SK-N-SH treated with all-trans-retinoic acid at 6 μM for 48 hours (cell line): ENCODE data around the gene INTS15.

Experiments used
- ATAC-seq: fragments of 200-7000 bp; cut with Tn5 transposase; 3 replicates; pipeline ENCODE4 v1.9.1; 2020; ENCODE audit warnings: mild to moderate bottlenecking, moderate library complexity
- ARNTL ChIP-seq: fragments of 450-650 bp; formaldehyde crosslinking; IDR thresholded peaks from 2 replicates; pipeline ENCODE4 v1.5.0; 2020; ENCODE audit warnings: low read depth, mild to moderate bottlenecking, moderate library complexity, borderline replicate concordance
- BACH2 ChIP-seq: fragments of 250-450 bp; sonication (Bioruptor Pico); IDR thresholded peaks from 2 replicates; pipeline ENCODE4 v1.9.0; 2021; ENCODE audit warnings: mild to moderate bottlenecking, borderline replicate concordance
- CSDC2 ChIP-seq: fragments of 250-450 bp; sonication (Bioruptor Pico); IDR thresholded peaks from 2 replicates; pipeline ENCODE4 v1.5.0; 2020; ENCODE audit warnings: mild to moderate bottlenecking, moderate library complexity
- ESRRG ChIP-seq: fragments of 250-450 bp; sonication (Bioruptor Pico); IDR thresholded peaks from 2 replicates; pipeline ENCODE4 v1.6.1; 2021; ENCODE audit warnings: mild to moderate bottlenecking
- GLIS3 ChIP-seq: fragments of 250-450 bp; sonication (Bioruptor Pico); IDR thresholded peaks from 2 replicates; pipeline ENCODE4 v1.5.0; 2020; ENCODE audit warnings: mild to moderate bottlenecking, moderate library complexity
- ISL1 ChIP-seq: fragments of 250-450 bp; sonication (Bioruptor Pico); IDR thresholded peaks from 2 replicates; pipeline ENCODE4 v2.1.2; 2022; ENCODE audit warnings: mild to moderate bottlenecking, moderate library complexity
- OSR1 ChIP-seq: fragments of 250-450 bp; sonication (Bioruptor Pico); IDR thresholded peaks from 2 replicates; pipeline ENCODE4 v1.8.0; 2022; ENCODE audit warnings: moderate library complexity, mild to moderate bottlenecking, inconsistent platforms
- PATZ1 ChIP-seq: fragments of 250-450 bp; sonication (Bioruptor Pico); IDR thresholded peaks from 2 replicates; pipeline ENCODE4 v1.8.0; 2020; ENCODE audit warnings: mild to moderate bottlenecking, moderate library complexity, borderline replicate concordance
- POU6F1 ChIP-seq: fragments of 250-450 bp; sonication (Bioruptor Pico); IDR thresholded peaks from 2 replicates; pipeline ENCODE4 v1.8.0; 2021; ENCODE audit warnings: low read depth, mild to moderate bottlenecking, moderate library complexity, borderline replicate concordance
- PPARA ChIP-seq: fragments of 250-450 bp; sonication (Bioruptor Pico); IDR thresholded peaks from 2 replicates; pipeline ENCODE4 v1.5.0; 2020; ENCODE audit warnings: mild to moderate bottlenecking, borderline replicate concordance
- RARB ChIP-seq: fragments of 250-450 bp; sonication (Bioruptor Pico); IDR thresholded peaks from 2 replicates; pipeline ENCODE4 v1.8.0; 2021; ENCODE audit warnings: mild to moderate bottlenecking, moderate library complexity
- SNAI2 ChIP-seq: fragments of 250-450 bp; sonication (Bioruptor Pico); IDR thresholded peaks from 2 replicates; pipeline ENCODE4 v1.5.0; 2020; ENCODE audit warnings: mild to moderate bottlenecking, moderate library complexity
- TCF4 ChIP-seq: fragments of 250-450 bp; sonication (Bioruptor Pico); IDR thresholded peaks from 2 replicates; pipeline ENCODE4 v1.8.0; 2021; ENCODE audit warnings: mild to moderate bottlenecking, moderate library complexity, borderline replicate concordance
- TOX ChIP-seq: fragments of 250-450 bp; sonication (Bioruptor Pico); IDR thresholded peaks from 2 replicates; pipeline ENCODE4 v1.8.0; 2021; ENCODE audit warnings: mild to moderate bottlenecking, moderate library complexity, borderline replicate concordance
- TSHZ2 ChIP-seq: fragments of 250-450 bp; sonication (Bioruptor Pico); IDR thresholded peaks from 2 replicates; pipeline ENCODE4 v1.5.0; 2020; ENCODE audit warnings: mild to moderate bottlenecking, moderate library complexity
- ZFP3 ChIP-seq: fragments of 250-450 bp; sonication (Bioruptor Pico); IDR thresholded peaks from 2 replicates; pipeline ENCODE4 v1.5.0; 2020; ENCODE audit warnings: mild to moderate bottlenecking, moderate library complexity
- ZFP30 ChIP-seq: fragments of 450-650 bp; formaldehyde crosslinking; IDR thresholded peaks from 2 replicates; pipeline ENCODE4 v1.5.0; 2022; ENCODE audit warnings: mild to moderate bottlenecking, moderate library complexity
- ZNF565 ChIP-seq: fragments of 450-650 bp; formaldehyde crosslinking; conservative IDR thresholded peaks from 2 replicates; pipeline ENCODE4 v1.5.0; 2020; ENCODE audit warnings: low read depth, mild to moderate bottlenecking, moderate library complexity
- ZNF70 ChIP-seq: fragments of 450-650 bp; formaldehyde crosslinking; IDR thresholded peaks from 2 replicates; pipeline ENCODE4 v1.5.0; 2020; ENCODE audit warnings: mild to moderate bottlenecking, moderate library complexity
- ZNF8 ChIP-seq: fragments of 450-650 bp; formaldehyde crosslinking; IDR thresholded peaks from 2 replicates; pipeline ENCODE4 v1.5.0; 2020; ENCODE audit warnings: mild to moderate bottlenecking, moderate library complexity
- TF ChIP-seq, protein P1 (sequence below): fragments of 250-450 bp; sonication (Bioruptor Pico); IDR thresholded peaks from 2 replicates; pipeline ENCODE4 v1.5.1; 2020; ENCODE audit warnings: low read depth, mild to moderate bottlenecking, moderate library complexity
- TF ChIP-seq, protein P2 (sequence below): fragments of 250-450 bp; sonication (Bioruptor Pico); IDR thresholded peaks from 2 replicates; pipeline ENCODE4 v1.5.1; 2021; ENCODE audit warnings: mild to moderate bottlenecking, moderate library complexity

INTS15 gene

DNA sequence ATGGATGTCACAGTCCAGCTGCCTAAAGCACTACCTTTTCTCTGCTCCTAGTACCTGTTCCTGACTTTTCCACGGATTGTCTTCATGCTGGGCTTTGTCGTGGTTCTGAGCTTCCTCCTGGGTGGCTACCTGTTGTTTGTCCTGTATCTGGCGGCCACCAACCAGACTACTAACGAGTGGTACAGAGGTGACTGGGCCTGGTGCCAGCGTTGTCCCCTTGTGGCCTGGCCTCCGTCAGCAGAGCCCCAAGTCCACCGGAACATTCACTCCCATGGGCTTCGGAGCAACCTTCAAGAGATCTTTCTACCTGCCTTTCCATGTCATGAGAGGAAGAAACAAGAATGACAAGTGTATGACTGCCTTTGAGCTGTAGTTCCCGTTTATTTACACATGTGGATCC is 1.3 kb upstream of the INTS15 start:
- ATAC-seq = no peak
- TF ChIP-seq ZNF565 (CRISPR knock-in tag) (no peak), POU6F1 (CRISPR knock-in tag) (no peak), GLIS3 (no peak), ZNF70 (CRISPR knock-in tag) (no peak), RARB (CRISPR knock-in tag) (no peak), BACH2 (CRISPR knock-in tag) (no peak), TOX (CRISPR knock-in tag) (no peak), ARNTL (CRISPR knock-in tag) (no peak)
- TF ChIP-seq, protein P1, sequence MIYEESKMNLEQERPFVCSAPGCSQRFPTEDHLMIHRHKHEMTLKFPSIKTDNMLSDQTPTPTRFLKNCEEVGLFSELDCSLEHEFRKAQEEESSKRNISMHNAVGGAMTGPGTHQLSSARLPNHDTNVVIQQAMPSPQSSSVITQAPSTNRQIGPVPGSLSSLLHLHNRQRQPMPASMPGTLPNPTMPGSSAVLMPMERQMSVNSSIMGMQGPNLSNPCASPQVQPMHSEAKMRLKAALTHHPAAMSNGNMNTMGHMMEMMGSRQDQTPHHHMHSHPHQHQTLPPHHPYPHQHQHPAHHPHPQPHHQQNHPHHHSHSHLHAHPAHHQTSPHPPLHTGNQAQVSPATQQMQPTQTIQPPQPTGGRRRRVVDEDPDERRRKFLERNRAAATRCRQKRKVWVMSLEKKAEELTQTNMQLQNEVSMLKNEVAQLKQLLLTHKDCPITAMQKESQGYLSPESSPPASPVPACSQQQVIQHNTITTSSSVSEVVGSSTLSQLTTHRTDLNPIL (CRISPR knock-in tag) = no peak

- no peak for ATAC-seq
- TF ChIP-seq GLIS3 = 0 out of 2 replicates have a peak, but pooled peaks have one; percentile 11
- TF ChIP-seq ISL1 (CRISPR knock-in tag) = no peak
- TF ChIP-seq ESRRG (CRISPR knock-in tag) = peak; percentile 77; the same call in 1 of the 2 replicates
- TF ChIP-seq, all 23 proteins: peak for 2
Measured at GRCh38 chr7:6589151-6589828, 531 bp upstream of the INTS15 start.

DNA sequence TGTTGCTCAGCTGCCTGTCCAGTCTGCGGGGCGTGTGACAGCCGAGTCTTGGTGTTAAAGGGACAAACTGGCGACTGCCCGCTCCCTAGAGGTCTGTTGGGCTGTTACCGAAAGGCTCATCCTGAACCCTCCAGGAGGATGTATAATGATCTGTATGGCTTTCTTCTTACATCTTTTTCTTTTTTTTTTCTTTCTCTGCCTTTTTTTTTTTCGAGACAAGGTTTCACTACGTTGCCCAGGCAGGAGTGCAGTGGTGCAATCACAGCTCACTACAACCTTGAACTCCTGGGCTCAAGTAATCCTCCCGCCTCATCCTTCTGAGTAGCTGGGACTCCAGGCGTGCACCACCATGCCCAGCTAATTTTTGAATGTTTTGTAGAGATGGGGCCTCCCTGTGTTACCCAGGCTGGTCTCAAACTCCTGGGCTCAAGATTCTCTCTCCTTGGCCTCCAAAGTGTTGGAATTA is 857 bp downstream of the INTS15 start:
- TF ChIP-seq TCF4 (CRISPR knock-in tag) (no peak), ESRRG (CRISPR knock-in tag) (no peak), TOX (CRISPR knock-in tag) (no peak), ZFP30 (CRISPR knock-in tag) (no peak), PPARA (CRISPR knock-in tag) (no peak), ISL1 (CRISPR knock-in tag) (no peak), BACH2 (CRISPR knock-in tag) (no peak), GLIS3 (no peak), PATZ1 (CRISPR knock-in tag) (no peak), ZNF70 (CRISPR knock-in tag) (no peak), SNAI2 (CRISPR knock-in tag) (no peak), ZFP3 (CRISPR knock-in tag) (no peak), ZNF8 (CRISPR knock-in tag) (no peak), TSHZ2 (CRISPR knock-in tag) (no peak), CSDC2 (no peak), OSR1 (CRISPR knock-in tag) (no peak), ARNTL (CRISPR knock-in tag) (no peak), RARB (CRISPR knock-in tag) (no peak)
- TF ChIP-seq, protein P2, sequence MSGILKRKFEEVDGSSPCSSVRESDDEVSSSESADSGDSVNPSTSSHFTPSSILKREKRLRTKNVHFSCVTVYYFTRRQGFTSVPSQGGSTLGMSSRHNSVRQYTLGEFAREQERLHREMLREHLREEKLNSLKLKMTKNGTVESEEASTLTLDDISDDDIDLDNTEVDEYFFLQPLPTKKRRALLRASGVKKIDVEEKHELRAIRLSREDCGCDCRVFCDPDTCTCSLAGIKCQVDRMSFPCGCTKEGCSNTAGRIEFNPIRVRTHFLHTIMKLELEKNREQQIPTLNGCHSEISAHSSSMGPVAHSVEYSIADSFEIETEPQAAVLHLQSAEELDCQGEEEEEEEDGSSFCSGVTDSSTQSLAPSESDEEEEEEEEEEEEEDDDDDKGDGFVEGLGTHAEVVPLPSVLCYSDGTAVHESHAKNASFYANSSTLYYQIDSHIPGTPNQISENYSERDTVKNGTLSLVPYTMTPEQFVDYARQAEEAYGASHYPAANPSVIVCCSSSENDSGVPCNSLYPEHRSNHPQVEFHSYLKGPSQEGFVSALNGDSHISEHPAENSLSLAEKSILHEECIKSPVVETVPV (CRISPR knock-in tag) = no peak
- TF ChIP-seq, protein P1 (CRISPR knock-in tag) = no peak
- ATAC-seq = peak; percentile 74
